HG03159 (cell line): ENCODE data around the gene ZNF57.
"Not testable (repeated sequence)": the region's sequence is repeated elsewhere in the genome, so short reads cannot be mapped to it uniquely, and the experiment has no call there.

Source experiments
- ATAC-seq: cut with Tn5 transposase; IDR thresholded peaks from one replicate; pipeline ENCODE4 v1.9.1; 2021; ENCODE audit warnings: mild to moderate bottlenecking, moderate library complexity; ENCODE audit not compliant: unreplicated experiment

Gene ZNF57

GRCh38 chr19:2950286-2951124, 49.8 kb downstream of the ZNF57 start:
- peak; percentile 92 for ATAC-seq

GRCh38 chr19:2952953-2953481, 52.3 kb downstream of the ZNF57 start:
- ATAC-seq: no peak

- ATAC-seq: no peak
These were observed 56.4 kb downstream of the ZNF57 start for GRCh38 chr19:2957160-2957559.

GRCh38 chr19:2960120-2960519, 59.4 kb downstream of the ZNF57 start:
- ATAC-seq: no peak

- ATAC-seq: no peak
These were observed 61.4 kb downstream of the ZNF57 start for GRCh38 chr19:2962018-2962670.

GRCh38 chr19:2963122-2963521, 62.4 kb downstream of the ZNF57 start:
- ATAC-seq: no peak

GRCh38 chr19:2963631-2964030, 62.9 kb downstream of the ZNF57 start:
- not testable (repeated sequence) for ATAC-seq

GRCh38 chr19:2964874-2965273, 64.1 kb downstream of the ZNF57 start:
- no peak for ATAC-seq

GRCh38 chr19:2967972-2968371, 67.2 kb downstream of the ZNF57 start:
- no peak for ATAC-seq
